GM12878 (cell line): ENCODE results near the gene CCDC141. TPM values are rescaled to one million over a fixed set of nuclear protein-coding genes. Genes with fewer than 3 reads are reported as not detected.

Source experiments
- ATAC-seq: fragments of 200-7000 bp; cut with Tn5 transposase; 3 replicates; pipeline ENCODE4 v1.9.1; 2020; ENCODE audit warnings: mild to moderate bottlenecking, moderate library complexity
- BruUV-seq: library from RNA; stranded (reverse); fragments of 400-500 nt; replicated peaks from 2 replicates; lab custom pipeline; 2021; lab: Mats Ljungman, UMichigan
- CTCF ChIA-PET: fragments of 300-600 bp; sonication (Branson Sonifier 250); formaldehyde crosslinking; extraction: SDS; loops from one replicate; lab custom pipeline; 2021; ENCODE audit warnings: inconsistent platforms; lab: Yijun Ruan, JAX
- POLR2A ChIA-PET: fragments of 350-600 bp; formaldehyde crosslinking; extraction: SDS; loops from one replicate; lab custom pipeline; 2021; ENCODE audit warnings: inconsistent platforms; lab: Charles Lee
- RAD21 ChIA-PET: fragments of 300-600 bp; sonication (Branson Sonifier 250); formaldehyde crosslinking; loops from one replicate; lab custom pipeline; 2023; ENCODE audit warnings: antibody characterized with exemption; ENCODE audit not compliant: unreplicated experiment; lab: Charles Lee
- SMC1A ChIA-PET: fragments of 300-600 bp; sonication (Branson Sonifier 250); formaldehyde crosslinking; loops from one replicate; lab custom pipeline; 2023; ENCODE audit not compliant: unreplicated experiment, uncharacterized antibody; lab: Charles Lee
- DNase-seq: peaks from one replicate; pipeline ENCODE4 v3.0.0-alpha.2; 2011; ENCODE audit warnings: low read depth, low spot score
- FAIRE-seq: peaks from 3 replicates; lab custom pipeline; 2011; peaks lifted over from hg19 to GRCh38; lab: Jason Lieb, UNC
- H2AFZ ChIP-seq: 2 replicates; pipeline ENCODE4 v1.6.0; 2011; ENCODE audit warnings: low read depth, low read length, control low read depth; ENCODE audit not compliant: control insufficient read depth
- H3K27ac ChIP-seq: 2 replicates; pipeline ENCODE4 v1.5.1; 2011; ENCODE audit warnings: control low read depth; ENCODE audit not compliant: control insufficient read depth, insufficient read depth
- H3K27me3 ChIP-seq, 2 experiments: replicated peaks in 1 of 2; 2 replicates each; pipeline versions ENCODE4 v1.6.0 to v1.6.1; 2011; ENCODE audit warnings: low read length in 1 of 2; ENCODE audit not compliant: control insufficient read depth in 2 of 2, insufficient read depth in 2 of 2
- H3K36me3 ChIP-seq, 2 experiments: 2 replicates each; pipeline ENCODE4 v1.5.1; 2011; ENCODE audit warnings: low read length in 1 of 2; ENCODE audit not compliant: control insufficient read depth in 2 of 2, insufficient read depth in 2 of 2
- H3K4me1 ChIP-seq: 2 replicates; pipeline ENCODE4 v1.6.1; 2011; ENCODE audit warnings: mild to moderate bottlenecking, low read length, moderate library complexity, mixed read lengths; ENCODE audit not compliant: control insufficient read depth, insufficient read depth
- H3K4me2 ChIP-seq: 2 replicates; pipeline ENCODE4 v1.6.0; 2011; ENCODE audit warnings: control low read depth; ENCODE audit not compliant: control insufficient read depth, insufficient read depth
- H3K4me3 ChIP-seq: fragments of 200-600 bp; sonication (generic); 2 replicates; pipeline ENCODE4 v1.5.1; 2016
- H3K79me2 ChIP-seq: 2 replicates; pipeline ENCODE4 v1.6.0; 2011; ENCODE audit warnings: low read length; ENCODE audit not compliant: control insufficient read depth, insufficient read depth
- H3K9ac ChIP-seq: 2 replicates; pipeline ENCODE4 v1.8.0; 2011; ENCODE audit warnings: low read length, control low read depth, mixed read lengths; ENCODE audit not compliant: control insufficient read depth, insufficient read depth
- H3K9me3 ChIP-seq: replicated peaks from 3 replicates; pipeline ENCODE4 v1.5.1; 2011; ENCODE audit warnings: mild to moderate bottlenecking, low read length; ENCODE audit not compliant: control insufficient read depth, insufficient read depth
- H4K20me1 ChIP-seq: 2 replicates; pipeline ENCODE4 v1.6.0; 2011; ENCODE audit not compliant: control insufficient read depth, insufficient read depth
- CUX1 ChIP-seq: IDR thresholded peaks from 2 replicates; pipeline ENCODE4 v1.6.1; 2012; ENCODE audit warnings: improper control_type of control experiment, low read depth, low read length; ENCODE audit not compliant: insufficient replicate concordance
- EED ChIP-seq: sonication (generic); IDR thresholded peaks from 2 replicates; pipeline ENCODE4 v1.6.1; 2016; ENCODE audit warnings: antibody characterized with exemption, low read depth
- FOXM1 ChIP-seq: IDR thresholded peaks from 2 replicates; pipeline ENCODE4 v1.6.1; 2012; ENCODE audit warnings: low read depth, mild to moderate bottlenecking, inconsistent platforms, low read length, moderate library complexity
- HDAC2 ChIP-seq: fragments of 200-600 bp; sonication (generic); IDR thresholded peaks from 2 replicates; pipeline ENCODE4 v1.6.1; 2017
- IRF3 ChIP-seq: fragments of 450-650 bp; IDR thresholded peaks from 2 replicates; pipeline ENCODE4 v1.6.1; 2014; ENCODE audit warnings: mild to moderate bottlenecking
- MXI1 ChIP-seq: fragments of 150-350 bp; IDR thresholded peaks from 2 replicates; pipeline ENCODE4 v1.6.1; 2011; ENCODE audit warnings: low read depth, mild to moderate bottlenecking, inconsistent platforms, low read length, improper control_type of control experiment
- NRF1 ChIP-seq: conservative IDR thresholded peaks from 2 replicates; pipeline ENCODE4 v1.6.1; 2011; ENCODE audit warnings: mild to moderate bottlenecking, low read depth, low read length, improper control_type of control experiment
- POLR2AphosphoS2 ChIP-seq: IDR thresholded peaks from 2 replicates; pipeline ENCODE4 v1.6.1; 2011; ENCODE audit warnings: low read depth, mild to moderate bottlenecking, low read length, improper control_type of control experiment, moderate library complexity
- RB1 ChIP-seq: fragments of 450-650 bp; formaldehyde crosslinking; IDR thresholded peaks from 2 replicates; pipeline ENCODE4 v1.6.1; 2017; ENCODE audit warnings: mild to moderate bottlenecking, borderline replicate concordance
- TCF7 ChIP-seq: IDR thresholded peaks from 2 replicates; pipeline ENCODE4 v1.6.1; 2014; ENCODE audit warnings: antibody characterized with exemption, borderline replicate concordance
- WRNIP1 ChIP-seq: IDR thresholded peaks from 2 replicates; pipeline ENCODE4 v1.6.1; 2011; ENCODE audit warnings: low read depth, low read length, improper control_type of control experiment, borderline replicate concordance
- ZBTB40 ChIP-seq: fragments of 450-650 bp; IDR thresholded peaks from 2 replicates; pipeline ENCODE4 v1.6.1; 2016; ENCODE audit warnings: mild to moderate bottlenecking, moderate library complexity, borderline replicate concordance
- WGBS: methylation state at CpG from one replicate; pipeline ENCODE4 v1.1.6; 2016; ENCODE audit warnings: low lambda C conversion rate; ENCODE audit not compliant: insufficient replicate concordance, insufficient coverage; ENCODE audit errors: missing lambda C conversion rate; 5-methylcytosine and 5-hydroxymethylcytosine counted together
- in situ Hi-C: fragments of 300-500 bp; cut with MboI; formaldehyde crosslinking; loops from 9 replicates; pipeline ENCODE4 v1.14.3; 2018; ENCODE audit warnings: mixed read lengths
- intact Hi-C: fragments of 100-400 bp; cut with micrococcal nuclease; formaldehyde crosslinking; loops from one replicate; pipeline ENCODE4 v1.14.2; 2022; ENCODE audit not compliant: unreplicated experiment
- polyA plus RNA-seq, 11 experiments: library from polyadenylated mRNA; depleted of rRNA in 4 of 11; unstranded in 6 of 11; stranded (reverse) in 5 of 11; fragments of >200 nt; fragmentation: Nextera tagmentation in 4 of 11; fragmentation: Illumina TruSeq in 1 of 11; extraction: Ambion mirVana in 4 of 11; extraction: Trizol in 1 of 11; gene quantifications; 1 replicate in 1 of 11; 2 replicates in 10 of 11; pipeline versions ENCODE4 v1.2.1 to v1.2.3, GENCODE V29; 2011 to 2016; ENCODE audit warnings: inconsistent platforms in 2 of 11, missing spikeins in 2 of 11, low read depth in 1 of 11
- total RNA-seq, 4 experiments: library from RNA; depleted of rRNA in 3 of 4; stranded (reverse); fragments of >200 nt in 3 of 4; fragmentation: Illumina TruSeq in 1 of 4; extraction: Trizol in 1 of 4; gene quantifications; 2 replicates each; pipeline versions ENCODE4 v1.2.1 to v1.2.3, GENCODE V29; 2013 to 2021
- TF ChIP-seq, protein P1 (sequence below): IDR thresholded peaks from 2 replicates; pipeline ENCODE4 v1.6.1; 2012; ENCODE audit warnings: low read length, inconsistent platforms

Gene CCDC141
- total and polyA plus RNA-seq, 10 of the 15 experiments (the other 5 are each of a cell fraction or from before 2014, with no cell fraction given), result 0.84 to 12.5 (median 3.6) TPM

- Histone ChIP-seq H3K4me3 (no peak overlapping the region), H3K79me2 (no peaks in the 10 kb centered on the region), H2AFZ (no peak overlapping the region), H3K27ac (no peak overlapping the region), H4K20me1 (no peaks in the 10 kb centered on the region), H3K36me3 (no peaks in the 10 kb centered on the region), H3K4me1 (no peaks in the 10 kb centered on the region), H3K27me3 (no peaks in the 10 kb centered on the region), H3K9ac (no peak overlapping the region), H3K4me2 (no peak overlapping the region), H3K9me3 (no peaks in the 10 kb centered on the region)
- ATAC-seq, result no peak
- intact Hi-C loops (no loop called here), in situ Hi-C loops (no loop called here)
- RAD21 ChIA-PET, result interaction anchor here (1.4 to 3.1 kb wide), 4 partner anchors 16 to 220 kb away, joined by 3 to 22 read pairs (median 6); no protein-coding TSS in a partner anchor
- FAIRE-seq, result peak; percentile 23
- 77% methylated on average over 2 of the region's 2 CpGs for WGBS
- SMC1A ChIA-PET, result interaction anchor here (0.8 to 10.5 kb wide), 8 partner anchors 10 to 220 kb away, joined by 3 to 78 read pairs (median 10); no protein-coding TSS in a partner anchor
- BruUV-seq, result no TSS peak
- CTCF ChIA-PET, result interaction anchor here (0.6 to 12.7 kb wide), 11 partner anchors 16 to 223 kb away, joined by 3 to 100 read pairs (median 4); no protein-coding TSS in a partner anchor
- no peak for DNase-seq
- POLR2A ChIA-PET, result no interaction called here
- TF ChIP-seq MXI1, result no peak
- TF ChIP-seq POLR2AphosphoS2, result no peak
- TF ChIP-seq RB1, result no peak
- no peak for TF ChIP-seq FOXM1
- no peak for TF ChIP-seq NRF1
- TF ChIP-seq TCF7, result no peak
- no peak for TF ChIP-seq IRF3
- TF ChIP-seq, protein P1, sequence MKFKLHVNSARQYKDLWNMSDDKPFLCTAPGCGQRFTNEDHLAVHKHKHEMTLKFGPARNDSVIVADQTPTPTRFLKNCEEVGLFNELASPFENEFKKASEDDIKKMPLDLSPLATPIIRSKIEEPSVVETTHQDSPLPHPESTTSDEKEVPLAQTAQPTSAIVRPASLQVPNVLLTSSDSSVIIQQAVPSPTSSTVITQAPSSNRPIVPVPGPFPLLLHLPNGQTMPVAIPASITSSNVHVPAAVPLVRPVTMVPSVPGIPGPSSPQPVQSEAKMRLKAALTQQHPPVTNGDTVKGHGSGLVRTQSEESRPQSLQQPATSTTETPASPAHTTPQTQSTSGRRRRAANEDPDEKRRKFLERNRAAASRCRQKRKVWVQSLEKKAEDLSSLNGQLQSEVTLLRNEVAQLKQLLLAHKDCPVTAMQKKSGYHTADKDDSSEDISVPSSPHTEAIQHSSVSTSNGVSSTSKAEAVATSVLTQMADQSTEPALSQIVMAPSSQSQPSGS, result no peak
- TF ChIP-seq EED, result no peak
- TF ChIP-seq ZBTB40, result no peak
- TF ChIP-seq WRNIP1, result no peak
- TF ChIP-seq CUX1, result no peak
- TF ChIP-seq HDAC2, result no peak
Measured at GRCh38 chr2:178909507-178909906, 140.4 kb downstream of the CCDC141 start.
